Fibroblast of peridontal ligament (primary cell): ENCODE measurements around the gene DUSP16.
A peak's percentile ranks its signal among the peaks of the same experiment; 100 is the strongest.
"Not testable (repeated sequence)": the region's sequence is repeated elsewhere in the genome, so short reads cannot be mapped to it uniquely, and the experiment has no call there.

Experiments
- DNase-seq: peaks from one replicate; pipeline ENCODE4 v3.0.0-alpha.2; 2010; ENCODE audit errors: extremely low read depth

DUSP16 gene

GRCh38 chr12:12585115-12585863 lies 22.6 kb upstream of the DUSP16 start:
- DNase-seq, result peak; percentile 4

- DNase-seq, result no peak
Observed at GRCh38 chr12:12583510-12584178, 21.0 kb upstream of the DUSP16 start.

- DNase-seq, result peak; percentile 76
Observed at GRCh38 chr12:12582895-12583303, 20.2 kb upstream of the DUSP16 start.

- DNase-seq, result no peak
Observed at GRCh38 chr12:12582193-12582881, 19.7 kb upstream of the DUSP16 start.

GRCh38 chr12:12580716-12581115 lies 18.1 kb upstream of the DUSP16 start:
- not testable (repeated sequence) for DNase-seq

- DNase-seq, result no peak
Observed at GRCh38 chr12:12577786-12578185, 15.1 kb upstream of the DUSP16 start.

- no peak for DNase-seq
Observed at GRCh38 chr12:12572659-12573058, 10.0 kb upstream of the DUSP16 start.

GRCh38 chr12:12565971-12566370 lies 3.3 kb upstream of the DUSP16 start:
- DNase-seq, result not testable (repeated sequence)

GRCh38 chr12:12564911-12565310 lies 2.2 kb upstream of the DUSP16 start:
- DNase-seq, result no peak

- peak; percentile 21 for DNase-seq
Observed at GRCh38 chr12:12563290-12563928, 746 bp upstream of the DUSP16 start.

GRCh38 chr12:12562016-12562483 lies 613 bp downstream of the DUSP16 start:
- DNase-seq, result no peak

GRCh38 chr12:12561371-12562015 lies 1.2 kb downstream of the DUSP16 start:
- DNase-seq, result peak; percentile 46

GRCh38 chr12:12560587-12561370 lies 1.9 kb downstream of the DUSP16 start:
- peak; percentile 61 for DNase-seq

GRCh38 chr12:12559719-12560296 lies 2.9 kb downstream of the DUSP16 start:
- no peak for DNase-seq

- DNase-seq, result no peak
Observed at GRCh38 chr12:12558291-12558690, 4.4 kb downstream of the DUSP16 start.

GRCh38 chr12:12557733-12558132 lies 4.9 kb downstream of the DUSP16 start:
- no peak for DNase-seq

- DNase-seq, result no peak
Observed at GRCh38 chr12:12555656-12556055, 7.0 kb downstream of the DUSP16 start.

- DNase-seq, result no peak
Observed at GRCh38 chr12:12553208-12553785, 9.4 kb downstream of the DUSP16 start.

GRCh38 chr12:12551115-12551514 lies 11.5 kb downstream of the DUSP16 start:
- no peak for DNase-seq

GRCh38 chr12:12550277-12550676 lies 12.4 kb downstream of the DUSP16 start:
- no peak for DNase-seq
